Measurements from ENCODE around the gene FRMD4A. TPM values are rescaled to one million over a fixed set of nuclear protein-coding genes. Genes with fewer than 3 reads are reported as not detected.

FRMD4A gene
- total and polyA plus RNA-seq, 10 of the 15 experiments (the other 5 are each of a cell fraction or from before 2014, with no cell fraction given): 17.8 to 75.2 (median 39.1) TPM

- POLR2A ChIA-PET: no interaction called here
- SMC1A ChIA-PET (ENCODE audit: uncharacterized antibody, unreplicated experiment): interaction anchor here (1.0 to 1.4 kb wide), 3 partner anchors 14 to 456 kb away, joined by 3 to 4 read pairs (median 3); no protein-coding TSS in a partner anchor
- H3K4me3 ChIP-seq: no peak overlapping the region
- no TSS peak for BruUV-seq (replicated peaks)
- FAIRE-seq: no peak
- no peaks in the 10 kb centered on the region for H3K4me1 ChIP-seq (ENCODE audit: control insufficient read depth, insufficient read depth, low read length)
- no peaks in the 10 kb centered on the region for H3K27me3 ChIP-seq (replicated peaks in 1 of 2; ENCODE audit: control insufficient read depth in 2 of 2, insufficient read depth in 2 of 2, low read length in 1 of 2)
- H3K36me3 ChIP-seq (ENCODE audit: control insufficient read depth in 2 of 2, insufficient read depth in 2 of 2, low read length in 1 of 2): no peaks in the 10 kb centered on the region
- no peaks in the 10 kb centered on the region for H4K20me1 ChIP-seq (ENCODE audit: control insufficient read depth, insufficient read depth)
- RAD21 ChIA-PET (ENCODE audit: unreplicated experiment): no interaction called here
- intact Hi-C loops (cut with micrococcal nuclease; ENCODE audit: unreplicated experiment) (no loop called here), in situ Hi-C loops (cut with MboI) (no loop called here)
- H3K9ac ChIP-seq (ENCODE audit: control insufficient read depth, insufficient read depth, low read length): no peak overlapping the region
- no peak overlapping the region for H3K27ac ChIP-seq (ENCODE audit: control insufficient read depth, insufficient read depth)
- CTCF ChIA-PET: no interaction called here
- no peak for DNase-seq (ENCODE audit: low read depth, low spot score)
- H3K4me2 ChIP-seq (ENCODE audit: control insufficient read depth, insufficient read depth): no peak overlapping the region
- no peaks in the 10 kb centered on the region; the same call in 2 of the 3 replicates for H3K9me3 ChIP-seq (replicated peaks; ENCODE audit: control insufficient read depth, insufficient read depth, low read length)
- H2AFZ ChIP-seq (ENCODE audit: control insufficient read depth, low read depth, low read length): no peak overlapping the region
- no peaks in the 10 kb centered on the region for H3K79me2 ChIP-seq (ENCODE audit: control insufficient read depth, insufficient read depth, low read length)
- ATAC-seq: no peak
- TF ChIP-seq ZBTB33 (IDR thresholded peaks at IDR 0.05) (no peak), MEF2B (IDR thresholded peaks at IDR 0.05; ENCODE audit: partially characterized antibody, poor library complexity, severe bottlenecking) (no peak), RELA (IDR thresholded peaks at IDR 0.05; ENCODE audit: borderline replicate concordance, partially characterized antibody) (no peak), PAX8 (IDR thresholded peaks at IDR 0.05) (no peak), REST (IDR thresholded peaks at IDR 0.05; ENCODE audit: low read depth, low read length) (no peak), ZSCAN29 (IDR thresholded peaks at IDR 0.05) (no peak), BHLHE40 (IDR thresholded peaks at IDR 0.05; ENCODE audit: borderline replicate concordance in 1 of 2, low read depth in 2 of 2, low read length in 1 of 2) (no peak), ATF3 (IDR thresholded peaks at IDR 0.05; ENCODE audit: borderline replicate concordance, extremely low read depth, low read depth, low read length) (no peak), SUZ12 (IDR thresholded peaks at IDR 0.05; ENCODE audit: unreplicated experiment) (no peak), MAX (IDR thresholded peaks at IDR 0.05; ENCODE audit: low read depth, low read length) (no peak), PBX3 (IDR thresholded peaks at IDR 0.05; ENCODE audit: insufficient replicate concordance, low read depth, low read length) (no peak), MEF2A (IDR thresholded peaks at IDR 0.05; ENCODE audit: insufficient read depth, low read depth, low read length) (no peak), MYC (IDR thresholded peaks at IDR 0.05; ENCODE audit: insufficient read depth, insufficient read length, insufficient replicate concordance, low read length, severe bottlenecking) (no peak), E2F4 (IDR thresholded peaks at IDR 0.05; ENCODE audit: low read depth, low read length) (no peak), ESRRA (IDR thresholded peaks at IDR 0.05; ENCODE audit: low read length) (no peak)
Measured at GRCh38 chr10:14116837-14117236, 213.9 kb downstream of the FRMD4A start.

Measured in GM12878 (cell line).